AG08395 (cell line): ENCODE results near the gene SMG5.

Experiments
- DNase-seq: peaks from one replicate; pipeline ENCODE4 v3.0.0; 2012; ENCODE audit warnings: mixed read lengths, low spot score

Gene SMG5

DNA sequence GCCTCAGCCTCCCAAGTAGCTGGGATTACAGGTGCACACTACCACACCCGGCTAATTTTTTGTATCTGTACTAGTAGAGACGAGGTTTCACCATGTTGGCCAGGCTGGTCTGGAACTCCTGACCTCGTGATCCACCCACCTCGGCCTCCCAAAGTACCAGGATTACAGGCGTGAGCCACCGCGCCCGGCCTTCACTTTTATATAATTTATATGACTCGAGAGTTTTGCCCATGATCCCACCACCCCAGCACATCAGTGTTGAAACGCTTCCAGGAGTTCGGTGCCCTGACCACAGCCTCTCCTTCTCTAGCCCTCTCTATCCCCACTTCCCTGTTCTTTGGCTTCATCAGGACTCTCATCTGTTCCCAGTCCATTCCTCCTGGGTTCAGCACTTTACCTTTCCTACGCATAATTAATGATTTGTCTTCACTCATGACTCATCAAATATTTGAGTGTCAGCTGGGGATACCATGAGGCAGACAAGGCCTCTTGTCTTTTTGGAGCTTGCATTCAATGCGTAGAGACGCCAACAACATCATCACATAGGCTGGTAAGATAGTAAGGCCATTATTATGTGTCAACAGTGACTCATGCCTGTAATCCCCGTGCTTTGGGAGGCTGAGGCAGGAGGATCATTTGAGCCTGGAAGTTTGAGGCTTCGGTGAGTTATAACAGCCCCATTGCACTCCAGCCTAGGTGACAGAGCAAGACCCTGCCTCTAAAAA is 68.4 kb downstream of the SMG5 start:
- DNase-seq: no peak

DNA sequence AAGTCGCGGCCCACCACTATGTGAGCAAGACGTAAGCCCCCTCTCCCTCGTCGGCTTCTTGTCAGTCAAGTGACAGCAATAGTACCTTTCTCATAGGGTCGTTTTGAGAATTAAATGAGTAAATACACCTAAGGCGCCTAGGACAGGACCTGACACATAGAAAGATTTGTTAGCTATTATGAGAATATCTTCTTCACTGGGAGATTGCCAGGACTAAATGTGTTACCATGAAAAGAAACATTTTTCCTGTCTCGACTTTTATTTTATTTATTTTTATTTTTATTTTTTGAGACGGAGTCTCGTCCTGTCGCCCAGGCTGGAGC is 69.0 kb downstream of the SMG5 start:
- DNase-seq: no peak

DNA sequence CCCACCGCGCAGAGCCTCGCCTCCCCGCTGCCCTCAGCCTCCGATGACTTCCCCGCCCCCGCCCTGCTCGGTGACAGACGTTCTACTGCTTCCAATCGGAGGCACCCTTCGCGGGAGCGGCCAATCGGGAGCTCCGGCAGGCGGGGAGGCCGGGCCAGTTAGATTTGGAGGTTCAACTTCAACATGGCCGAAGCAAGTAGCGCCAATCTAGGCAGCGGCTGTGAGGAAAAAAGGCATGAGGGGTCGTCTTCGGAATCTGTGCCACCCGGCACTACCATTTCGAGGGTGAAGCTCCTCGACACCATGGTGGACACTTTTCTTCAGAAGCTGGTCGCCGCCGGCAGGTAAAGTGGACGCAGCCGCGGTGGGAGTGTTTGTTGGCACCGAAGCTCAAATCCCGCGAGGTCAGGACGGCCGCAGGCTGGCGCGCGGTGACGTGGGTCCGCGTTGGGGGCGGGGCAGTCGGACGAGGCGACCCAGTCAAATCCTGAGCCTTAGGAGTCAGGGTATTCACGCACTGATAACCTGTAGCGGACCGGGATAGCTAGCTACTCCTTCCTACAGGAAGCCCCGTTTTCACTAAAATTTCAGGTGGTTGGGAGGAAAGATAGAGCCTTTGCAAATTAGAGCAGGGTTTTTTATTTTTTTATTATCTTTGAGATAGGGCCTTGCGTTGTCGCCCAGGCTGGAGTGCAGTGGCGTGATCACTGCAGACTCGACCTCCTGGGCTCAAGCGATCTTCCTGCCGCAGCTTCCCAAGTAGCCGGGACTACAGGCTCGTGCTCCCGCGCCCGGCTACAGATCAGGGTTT is 69.6 kb downstream of the SMG5 start, which contains the start of gene PMF1:
Gene PMF1 (plus strand): TSS at position 175 of the 811 bp plus-strand sequence. CDS start 9 bp downstream, at position 184.
- DNase-seq: peak; percentile 100

DNA sequence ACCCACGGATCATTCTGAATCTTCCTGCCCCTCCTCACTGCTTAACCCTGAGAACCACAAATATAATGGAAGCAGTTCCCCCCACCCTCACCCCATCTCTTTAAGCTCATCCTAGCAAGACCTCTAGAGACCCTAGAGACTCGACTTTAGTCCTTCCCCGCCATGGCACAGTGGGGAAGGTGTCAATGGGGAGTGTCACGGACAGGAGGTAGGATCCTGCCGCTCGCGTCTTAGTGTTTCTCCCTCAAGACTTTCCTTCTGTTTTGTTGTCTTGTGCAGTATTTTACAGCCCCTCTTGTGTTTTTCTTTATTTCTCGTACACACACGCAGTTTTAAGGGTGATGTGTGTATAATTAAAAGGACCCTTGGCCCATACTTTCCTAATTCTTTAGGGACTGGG is 70.5 kb downstream of the SMG5 start:
- no peak for DNase-seq

DNA sequence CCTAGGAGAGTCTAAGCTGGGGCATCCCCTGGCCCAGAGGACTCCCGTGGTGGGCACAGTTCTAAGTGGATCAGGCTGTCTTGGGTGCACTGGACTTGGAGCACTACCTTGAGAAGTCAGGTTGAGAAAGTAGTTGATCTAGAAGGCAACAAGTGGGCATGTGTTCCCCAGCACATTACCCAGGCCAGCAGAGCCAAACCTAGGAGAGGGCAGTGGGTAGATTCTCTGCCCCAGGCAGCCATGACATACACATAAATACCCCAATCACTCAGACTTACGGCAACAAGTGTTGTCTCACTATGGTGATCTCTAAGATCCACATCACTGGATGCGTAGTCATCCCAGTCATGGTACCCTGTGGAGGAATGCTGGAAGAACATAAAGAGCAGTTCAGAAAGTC is 71.4 kb downstream of the SMG5 start:
- no peak for DNase-seq

GRCh38 chr1:156204686-156205085 is 77.9 kb downstream of the SMG5 start:
- DNase-seq: no peak

GRCh38 chr1:156203331-156203730 is 79.3 kb downstream of the SMG5 start:
- DNase-seq: peak; percentile 48

GRCh38 chr1:156200044-156200443 is 82.6 kb downstream of the SMG5 start:
- no peak for DNase-seq
